Esophagus squamous epithelium (tissue), 5 donors: Measurements from ENCODE around the gene LYZL6. TPM values are rescaled to one million over a fixed set of nuclear protein-coding genes. Genes with fewer than 3 reads are reported as not detected.
A peak's percentile ranks its signal among the peaks of the same experiment; 100 is the strongest.
"Not testable (repeated sequence)": the region's sequence is repeated elsewhere in the genome, so short reads cannot be mapped to it uniquely, and the experiment has no call there.

Experiments
- DNase-seq: peaks from one replicate; lab custom pipeline; 2025; lab: John Stamatoyannopoulos, UW
- H3K27ac ChIP-seq, 4 donors: fragments of 200-600 bp; sonication (generic); one replicate each; pipeline ENCODE4 v1.5.1; 2016 to 2019; ENCODE audit warnings: mild to moderate bottlenecking in 1 of 4
- H3K27me3 ChIP-seq, 4 donors: fragments of 200-600 bp; sonication (generic); 1 replicate in 3 of 4; 2 replicates in 1 of 4; pipeline versions ENCODE4 v1.5.1 to v1.6.0; 2017 to 2021; ENCODE audit warnings: antibody characterized with exemption in 1 of 4
- H3K36me3 ChIP-seq, 3 donors: fragments of 200-600 bp; sonication (generic); one replicate each; pipeline ENCODE4 v1.5.1; 2016 to 2019
- H3K4me1 ChIP-seq, 3 donors: fragments of 200-600 bp; sonication (generic); one replicate each; pipeline ENCODE4 v1.5.1; 2017 to 2019
- H3K4me3 ChIP-seq, 4 donors: fragments of 200-600 bp; sonication (generic); 1 replicate in 3 of 4; 2 replicates in 1 of 4; pipeline ENCODE4 v1.5.1; 2016 to 2019; ENCODE audit warnings: mild to moderate bottlenecking in 2 of 4, moderate library complexity in 1 of 4
- H3K9me3 ChIP-seq, 3 donors: fragments of 200-600 bp; sonication (generic); one replicate each; pipeline ENCODE4 v1.5.1; 2016 to 2019
- POLR2A ChIP-seq, 4 donors: fragments of 450-650 bp; IDR thresholded peaks; one replicate each; pipeline ENCODE4 v1.6.1; 2017; ENCODE audit warnings: antibody characterized with exemption in 4 of 4, mild to moderate bottlenecking in 4 of 4, moderate library complexity in 3 of 4
- WGBS, 2 donors: methylation state at CpG; one replicate each; pipeline ENCODE4 v1.1.5; 2018; 5-methylcytosine and 5-hydroxymethylcytosine counted together
- intact Hi-C: fragments of 100-400 bp; cut with DNase I; formaldehyde crosslinking; loops from one replicate; pipeline ENCODE4 v1.15.0; 2022
- total RNA-seq, 4 donors: library from RNA; depleted of rRNA; stranded (reverse); fragments of >200 nt; gene quantifications; one replicate each; pipeline ENCODE4 v1.1.0, GENCODE V29; 2016
- TF ChIP-seq, protein P1 (sequence below), 6 experiments: fragments of 450-650 bp in 4 of 6; fragments of 200-600 bp in 2 of 6; sonication (generic) in 2 of 6; IDR thresholded peaks; one replicate each; pipeline ENCODE4 v1.5.1; 2016 to 2019; ENCODE audit warnings: antibody characterized with exemption in 6 of 6, mild to moderate bottlenecking in 4 of 6, moderate library complexity in 4 of 6
- donor health status: DM: yes; HTN: yes; CAD: no.

The LYZL6 gene
- total RNA-seq, 4 donors from 2014 or later = not detected

DNA sequence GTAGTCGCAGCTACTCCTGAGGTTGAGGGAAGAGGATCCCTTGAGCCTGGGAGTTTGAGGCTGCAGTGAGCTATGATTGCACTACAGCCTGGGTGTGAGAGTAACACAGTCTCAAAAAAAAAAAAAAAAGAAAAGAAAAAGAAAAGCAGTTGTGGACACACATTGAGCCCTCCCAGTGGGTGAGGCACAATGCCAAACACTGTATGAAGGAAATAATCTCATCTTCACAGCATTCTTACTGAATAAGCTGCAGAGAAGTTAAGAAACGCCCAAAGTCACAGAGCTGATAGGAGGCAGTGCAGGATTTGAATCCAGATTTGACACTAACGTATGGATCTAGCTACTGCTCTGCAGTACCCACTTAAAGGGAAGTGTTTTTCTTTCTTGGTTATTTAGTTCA is 5.9 kb upstream of the LYZL6 start:
- TF ChIP-seq, protein P1, sequence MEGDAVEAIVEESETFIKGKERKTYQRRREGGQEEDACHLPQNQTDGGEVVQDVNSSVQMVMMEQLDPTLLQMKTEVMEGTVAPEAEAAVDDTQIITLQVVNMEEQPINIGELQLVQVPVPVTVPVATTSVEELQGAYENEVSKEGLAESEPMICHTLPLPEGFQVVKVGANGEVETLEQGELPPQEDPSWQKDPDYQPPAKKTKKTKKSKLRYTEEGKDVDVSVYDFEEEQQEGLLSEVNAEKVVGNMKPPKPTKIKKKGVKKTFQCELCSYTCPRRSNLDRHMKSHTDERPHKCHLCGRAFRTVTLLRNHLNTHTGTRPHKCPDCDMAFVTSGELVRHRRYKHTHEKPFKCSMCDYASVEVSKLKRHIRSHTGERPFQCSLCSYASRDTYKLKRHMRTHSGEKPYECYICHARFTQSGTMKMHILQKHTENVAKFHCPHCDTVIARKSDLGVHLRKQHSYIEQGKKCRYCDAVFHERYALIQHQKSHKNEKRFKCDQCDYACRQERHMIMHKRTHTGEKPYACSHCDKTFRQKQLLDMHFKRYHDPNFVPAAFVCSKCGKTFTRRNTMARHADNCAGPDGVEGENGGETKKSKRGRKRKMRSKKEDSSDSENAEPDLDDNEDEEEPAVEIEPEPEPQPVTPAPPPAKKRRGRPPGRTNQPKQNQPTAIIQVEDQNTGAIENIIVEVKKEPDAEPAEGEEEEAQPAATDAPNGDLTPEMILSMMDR (IDR thresholded peaks at IDR 0.05) = no peak
- TF ChIP-seq POLR2A (IDR thresholded peaks at IDR 0.05) = no peak
- H3K27ac ChIP-seq = no peak overlapping the region
- no peak for DNase-seq
- no peaks in the 10 kb centered on the region for H3K36me3 ChIP-seq
- H3K9me3 ChIP-seq = no peaks in the 10 kb centered on the region
- peaks cover 0 to 7% (median 0%) of the 10 kb centered on the region in 4 donors for H3K27me3 ChIP-seq
- intact Hi-C loops = no loop called here
- peaks cover 0 to 5% (median 0%) of the 10 kb centered on the region in 3 donors for H3K4me1 ChIP-seq
- H3K4me3 ChIP-seq = no peak overlapping the region
- 64 to 76% methylated on average over 3 of the region's 3 CpGs for WGBS, 2 donors

DNA sequence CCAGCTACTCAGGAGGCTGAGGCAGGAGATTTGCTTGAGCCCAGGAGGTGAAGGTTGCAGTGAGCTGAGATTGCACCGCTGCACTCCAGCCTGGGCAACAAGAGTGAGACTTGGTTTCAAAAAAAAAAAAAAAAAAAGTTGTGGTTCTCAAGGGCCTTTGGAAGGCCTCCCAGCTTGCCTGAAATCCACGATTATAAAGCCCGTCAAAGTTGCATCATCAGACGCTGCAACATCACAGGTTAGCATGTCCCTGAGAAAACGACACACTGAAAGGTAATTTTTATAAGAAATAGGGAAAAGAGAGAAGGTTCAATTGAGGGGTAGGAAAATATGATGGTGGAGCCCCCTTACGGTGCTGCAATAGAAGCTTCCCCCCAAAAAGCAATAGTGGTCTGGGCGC is 4.6 kb upstream of the LYZL6 start:
- H3K36me3 ChIP-seq = no peaks in the 10 kb centered on the region
- no peak for DNase-seq
- H3K27ac ChIP-seq = no peak overlapping the region
- H3K4me1 ChIP-seq = peaks cover 0 to 5% (median 0%) of the 10 kb centered on the region in 3 donors
- WGBS, 2 donors = 75 to 89% methylated on average over 7 of the region's 7 CpGs
- TF ChIP-seq, protein P1 (IDR thresholded peaks at IDR 0.05) = no peak
- no peak for TF ChIP-seq POLR2A (IDR thresholded peaks at IDR 0.05)
- no peaks in the 10 kb centered on the region for H3K27me3 ChIP-seq
- no peaks in the 10 kb centered on the region for H3K9me3 ChIP-seq
- intact Hi-C loops = no loop called here
- H3K4me3 ChIP-seq = no peak overlapping the region

DNA sequence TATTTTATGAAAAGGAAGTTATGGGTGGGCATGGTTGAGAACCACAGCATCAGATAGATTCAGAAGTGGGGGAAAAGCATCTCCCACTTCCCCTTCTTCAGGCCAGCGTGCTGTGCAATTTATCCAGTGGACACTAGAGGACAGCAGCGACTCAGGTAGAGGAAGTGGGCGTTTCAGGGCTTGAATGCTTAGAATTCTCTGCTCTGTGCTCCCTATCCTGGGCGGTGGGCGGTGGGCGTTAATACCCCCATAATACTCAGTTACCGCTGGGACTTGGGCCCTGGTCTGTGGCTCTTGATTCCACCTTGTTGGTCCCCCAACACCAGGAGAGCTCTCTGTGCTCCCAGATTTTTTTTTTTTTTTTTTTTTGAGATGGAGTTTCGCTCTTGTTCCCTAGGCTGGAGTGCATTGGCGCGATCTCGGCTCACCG is 3.7 kb upstream of the LYZL6 start:
- WGBS, 2 donors = 15 to 21% methylated on average over 8 to 9 of the region's 12 CpGs
- H3K9me3 ChIP-seq = no peaks in the 10 kb centered on the region
- intact Hi-C loops = no loop called here
- H3K4me3 ChIP-seq = peak overlapping the region in 1 of 4 donors; percentile 2
- peaks cover 0 to 5% (median 0%) of the 10 kb centered on the region in 3 donors for H3K4me1 ChIP-seq
- peak; percentile 2 for DNase-seq
- H3K27me3 ChIP-seq = no peaks in the 10 kb centered on the region
- H3K36me3 ChIP-seq = no peaks in the 10 kb centered on the region
- no peak for TF ChIP-seq POLR2A (IDR thresholded peaks at IDR 0.05)
- TF ChIP-seq, protein P1 (IDR thresholded peaks at IDR 0.05) = peak; percentile 15 to 74 (median 58)
- no peak overlapping the region for H3K27ac ChIP-seq

DNA sequence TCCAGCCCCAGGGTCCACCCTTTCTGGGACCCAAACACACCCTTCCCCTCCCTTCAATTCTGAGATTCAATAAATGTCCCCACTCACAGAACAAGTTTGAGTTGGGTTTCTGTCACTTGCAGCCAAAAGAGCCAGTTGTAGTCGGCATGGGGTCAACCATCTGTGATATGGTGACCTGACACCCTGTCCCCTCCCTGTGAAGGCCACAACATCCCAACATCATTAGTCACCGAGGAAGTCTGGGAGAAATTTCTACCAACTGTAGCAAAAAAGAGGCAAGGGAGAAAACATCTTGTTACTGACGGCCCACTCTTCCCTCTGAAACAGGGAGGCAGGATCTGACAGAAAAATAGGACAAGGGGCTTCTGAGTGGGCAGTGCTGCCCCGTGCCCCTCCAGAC is 638 bp upstream of the LYZL6 start:
- H3K27ac ChIP-seq = no peak overlapping the region
- H3K4me1 ChIP-seq = peaks cover 0 to 5% (median 0%) of the 10 kb centered on the region in 3 donors
- WGBS, 2 donors = 60 to 69% methylated on average over 4 of the region's 4 CpGs
- no peak for DNase-seq
- no peak for TF ChIP-seq POLR2A (IDR thresholded peaks at IDR 0.05)
- TF ChIP-seq, protein P1 (IDR thresholded peaks at IDR 0.05) = no peak
- H3K4me3 ChIP-seq = no peak overlapping the region
- intact Hi-C loops = no loop called here
- H3K27me3 ChIP-seq = no peaks in the 10 kb centered on the region
- H3K36me3 ChIP-seq = no peaks in the 10 kb centered on the region
- no peaks in the 10 kb centered on the region for H3K9me3 ChIP-seq

DNA sequence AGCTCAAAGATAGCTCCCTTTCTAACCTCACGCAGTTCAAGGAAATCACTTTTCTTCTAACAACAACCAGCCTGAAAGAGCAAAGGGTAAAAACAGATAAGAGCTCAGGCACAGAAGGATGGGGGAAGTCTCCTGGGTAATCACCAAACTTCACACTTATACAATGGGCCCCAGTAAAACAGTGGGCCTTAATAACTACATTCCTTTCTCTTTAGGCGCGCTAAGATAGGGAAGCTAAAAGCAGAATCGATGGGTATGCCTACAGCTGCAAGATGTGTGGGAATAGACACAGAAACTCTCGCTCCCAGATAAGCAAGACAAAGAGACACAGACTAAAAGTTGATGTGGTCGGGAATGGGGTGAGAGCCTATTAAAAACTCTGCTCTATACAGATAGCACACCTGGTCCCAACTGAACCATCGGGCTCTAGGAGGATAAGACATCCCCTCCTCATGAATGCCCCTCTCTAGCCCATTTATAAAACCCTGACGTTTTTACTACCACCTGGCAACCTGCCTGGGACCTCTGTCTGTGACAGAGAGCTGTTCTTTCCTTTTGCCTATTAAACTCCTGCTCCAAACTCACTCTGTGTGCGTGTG is 826 bp downstream of the LYZL6 start:
- H3K4me1 ChIP-seq = peaks cover 0 to 5% (median 0%) of the 10 kb centered on the region in 3 donors
- TF ChIP-seq POLR2A (IDR thresholded peaks at IDR 0.05) = no peak
- TF ChIP-seq, protein P1 (IDR thresholded peaks at IDR 0.05) = no peak
- no peaks in the 10 kb centered on the region for H3K9me3 ChIP-seq
- no peaks in the 10 kb centered on the region for H3K27me3 ChIP-seq
- H3K36me3 ChIP-seq = no peaks in the 10 kb centered on the region
- DNase-seq = no peak
- H3K4me3 ChIP-seq = no peak overlapping the region
- WGBS, 2 donors = 47 to 60% methylated on average over 9 of the region's 9 CpGs
- no peak overlapping the region for H3K27ac ChIP-seq
- intact Hi-C loops = no loop called here

DNA sequence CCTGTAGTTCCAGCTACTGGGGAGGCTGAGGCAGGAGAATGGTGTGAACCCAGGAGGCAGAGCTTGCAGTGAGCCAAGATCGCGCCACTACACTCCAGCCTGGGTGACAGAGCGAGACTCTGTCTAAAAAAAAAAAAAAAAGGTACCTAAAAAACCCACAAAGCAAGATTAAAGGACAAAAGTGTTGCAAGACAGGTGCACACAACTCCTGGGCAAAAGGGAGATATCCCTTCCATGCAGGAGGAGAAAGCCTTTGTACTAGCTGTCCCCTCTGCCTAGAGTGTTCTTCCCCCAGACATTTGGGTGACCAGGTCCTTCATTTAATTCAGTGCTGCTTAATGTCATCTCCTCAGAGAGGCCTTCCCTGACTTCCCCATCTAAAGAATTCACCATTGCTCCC is 5.0 kb downstream of the LYZL6 start:
- H3K9me3 ChIP-seq, DNase-seq, intact Hi-C loops, H3K4me1 ChIP-seq, H3K36me3 ChIP-seq, H3K27me3 ChIP-seq, H3K4me3 ChIP-seq, H3K27ac ChIP-seq: not testable (repeated sequence)
- 85 to 95% methylated on average over 3 of the region's 3 CpGs for WGBS, 2 donors
